ENCODE measurements around the gene GNL3. TPM values are rescaled to one million over a fixed set of nuclear protein-coding genes. Genes with fewer than 3 reads are reported as not detected.

The GNL3 gene
- total and polyA plus RNA-seq, 2 donors (not counting 3 experiments of a cell fraction or from before 2014, with no cell fraction given): 27.8 to 109 TPM

- dilution Hi-C loops (cut with MboI; ENCODE audit: extremely low pct_ligation_motif_present, low sequenced_read_pairs) (no loop called here), intact Hi-C loops (cut with micrococcal nuclease) (loop anchor here (2.0 kb wide), 1 partner anchor 19 kb away; the partner anchor contains the start of gene GNL3)
- Histone ChIP-seq H3K27me3 (ENCODE audit: control insufficient read depth in 2 of 2, insufficient read depth in 2 of 2, low read length in 2 of 2) (no peaks in the 10 kb centered on the region), H3K79me2 (ENCODE audit: control insufficient read depth, insufficient read depth, low read length) (peaks cover 44% of the 10 kb centered on the region), H3K9ac (replicated peaks; ENCODE audit: extremely low read depth, insufficient read depth, low read length) (peak within 1 kb of the TSS; percentile 90), H3K4me2 (ENCODE audit: insufficient read depth, low read length) (peak within 1 kb of the TSS; percentile 89), H2AFZ (ENCODE audit: low read depth, low read length) (peak within 1 kb of the TSS; percentile 100), H3K36me3 (ENCODE audit: control insufficient read depth in 2 of 2, extremely low read depth in 1 of 2, insufficient read depth in 2 of 2, low read length in 2 of 2) (peaks cover 0 to 10% of the 10 kb centered on the region in 2 experiments), H3K27ac (ENCODE audit: insufficient read depth, low read depth, low read length) (peak within 1 kb of the TSS; percentile 57), H3K9me1 (replicated peaks; ENCODE audit: control insufficient read depth, extremely low read depth, insufficient read depth, low read length) (no peaks in the 10 kb centered on the region), H3K4me3 (replicated peaks in 1 of 3; ENCODE audit: insufficient read depth in 1 of 3, low read depth in 1 of 3, low read length in 3 of 3) (peak within 1 kb of the TSS; percentile 62 to 94 (median 92)), H3K4me1 (ENCODE audit: control insufficient read depth, extremely low read depth, insufficient read depth, low read length) (peaks cover 17% of the 10 kb centered on the region), H3K9me3 (replicated peaks; ENCODE audit: control insufficient read depth, insufficient read depth, low read length) (no peaks in the 10 kb centered on the region), H4K20me1 (replicated peaks; ENCODE audit: control insufficient read depth, extremely low read depth, insufficient read depth, low read length) (no peaks in the 10 kb centered on the region)
- DNase-seq (ENCODE audit: low read depth, low spot score): peak; percentile 90
- ChIA-PET POLR2A (interaction anchor here (0.6 to 1.2 kb wide), 2 partner anchors 10 to 35 kb away, joined by 3 to 4 read pairs; no protein-coding TSS in a partner anchor), CTCF (interaction anchor here (1.2 to 1.6 kb wide), 2 partner anchors 13 to 229 kb away, joined by 3 to 5 read pairs; no protein-coding TSS in a partner anchor)
- peak; percentile 85 for FAIRE-seq
- BruUV-seq (replicated peaks): TSS peak; percentile 52
- TF ChIP-seq MYC (IDR thresholded peaks at IDR 0.05; ENCODE audit: low read depth, low read length) (no peak), POLR2A (IDR thresholded peaks at IDR 0.05; ENCODE audit: low read depth, low read length) (peak; percentile 83), JUN (IDR thresholded peaks at IDR 0.05; ENCODE audit: borderline replicate concordance, insufficient read depth, insufficient read length, low read depth) (no peak), GATA2 (IDR thresholded peaks at IDR 0.05; ENCODE audit: insufficient read depth, insufficient read length, low read depth, low read length) (no peak), EZH2 (IDR thresholded peaks at IDR 0.05; ENCODE audit: borderline replicate concordance, low read depth, low read length, severe bottlenecking) (no peak), POLR2AphosphoS5 (IDR thresholded peaks at IDR 0.05; ENCODE audit: insufficient read depth, low read depth, low read length) (peak; percentile 81), FOS (IDR thresholded peaks at IDR 0.05; ENCODE audit: borderline replicate concordance, insufficient read depth, low read length) (no peak)
- TF ChIP-seq, protein P1, sequence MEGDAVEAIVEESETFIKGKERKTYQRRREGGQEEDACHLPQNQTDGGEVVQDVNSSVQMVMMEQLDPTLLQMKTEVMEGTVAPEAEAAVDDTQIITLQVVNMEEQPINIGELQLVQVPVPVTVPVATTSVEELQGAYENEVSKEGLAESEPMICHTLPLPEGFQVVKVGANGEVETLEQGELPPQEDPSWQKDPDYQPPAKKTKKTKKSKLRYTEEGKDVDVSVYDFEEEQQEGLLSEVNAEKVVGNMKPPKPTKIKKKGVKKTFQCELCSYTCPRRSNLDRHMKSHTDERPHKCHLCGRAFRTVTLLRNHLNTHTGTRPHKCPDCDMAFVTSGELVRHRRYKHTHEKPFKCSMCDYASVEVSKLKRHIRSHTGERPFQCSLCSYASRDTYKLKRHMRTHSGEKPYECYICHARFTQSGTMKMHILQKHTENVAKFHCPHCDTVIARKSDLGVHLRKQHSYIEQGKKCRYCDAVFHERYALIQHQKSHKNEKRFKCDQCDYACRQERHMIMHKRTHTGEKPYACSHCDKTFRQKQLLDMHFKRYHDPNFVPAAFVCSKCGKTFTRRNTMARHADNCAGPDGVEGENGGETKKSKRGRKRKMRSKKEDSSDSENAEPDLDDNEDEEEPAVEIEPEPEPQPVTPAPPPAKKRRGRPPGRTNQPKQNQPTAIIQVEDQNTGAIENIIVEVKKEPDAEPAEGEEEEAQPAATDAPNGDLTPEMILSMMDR (IDR thresholded peaks at IDR 0.05; ENCODE audit: extremely low read depth in 1 of 2, insufficient read depth in 1 of 2, low read depth in 1 of 2, low read length in 2 of 2): no peak
- TF ChIP-seq, protein P2, sequence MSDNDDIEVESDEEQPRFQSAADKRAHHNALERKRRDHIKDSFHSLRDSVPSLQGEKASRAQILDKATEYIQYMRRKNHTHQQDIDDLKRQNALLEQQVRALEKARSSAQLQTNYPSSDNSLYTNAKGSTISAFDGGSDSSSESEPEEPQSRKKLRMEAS (IDR thresholded peaks at IDR 0.05; ENCODE audit: insufficient read depth, insufficient read length): peak; percentile 56
Observed at GRCh38 chr3:52705688-52706686, 20.2 kb downstream of the GNL3 start, which contains the start of the genes GLT8D1 and SPCS1. TSS of gene GLT8D1 (minus strand) at chr3:52705791. CDS start at chr3:52700460, 5,331 bp downstream. TSS of gene SPCS1 (plus strand) at chr3:52706106. CDS start at chr3:52706247, 141 bp downstream.

Measured in endothelial cell of umbilical vein (primary cell).